HepG2 (cell line): ENCODE results near the gene RABL6. TPM values are rescaled to one million over a fixed set of nuclear protein-coding genes. Genes with fewer than 3 reads are reported as not detected.

Experiments used
- ATAC-seq: fragments of 200-7000 bp; cut with Tn5 transposase; 3 replicates; pipeline ENCODE4 v1.9.1; 2020; ENCODE audit warnings: mild to moderate bottlenecking, moderate library complexity
- BruUV-seq: library from RNA; stranded (reverse); fragments of 400-500 nt; replicated peaks from 2 replicates; lab custom pipeline; 2021; lab: Mats Ljungman, UMichigan
- CTCF ChIA-PET: fragments of 300-600 bp; formaldehyde crosslinking; extraction: SDS; loops from one replicate; lab custom pipeline; 2021; ENCODE audit warnings: low total read pairs, inconsistent platforms, low intra/inter-chr PET ratio; lab: Yijun Ruan, JAX
- POLR2A ChIA-PET: fragments of 350-600 bp; sonication (Branson Sonifier 250); formaldehyde crosslinking; loops from one replicate; lab custom pipeline; 2020; ENCODE audit warnings: antibody characterized with exemption, inconsistent platforms; lab: Yijun Ruan, JAX
- DNase-seq: peaks from one replicate; pipeline ENCODE4 v3.0.0-alpha.2; 2015; ENCODE audit warnings: low spot score
- FAIRE-seq: peaks from 3 replicates; lab custom pipeline; 2011; peaks lifted over from hg19 to GRCh38; lab: Jason Lieb, UNC
- H2AFZ ChIP-seq: one replicate; pipeline ENCODE4 v1.6.1; 2011; ENCODE audit warnings: low read length, inconsistent platforms
- H3K27ac ChIP-seq: fragments of 300-600 bp; 3 replicates; pipeline ENCODE4 v1.8.0; 2011; ENCODE audit warnings: mixed run types, mild to moderate bottlenecking, mixed read lengths, low read length, inconsistent platforms; ENCODE audit not compliant: insufficient read depth; ENCODE audit errors: extremely low read length
- H3K27me3 ChIP-seq, 2 experiments: fragments of 200-600 bp in 1 of 2; 2 replicates in 1 of 2; 3 replicates in 1 of 2; pipeline versions ENCODE4 v1.6.0 to v1.8.0; 2011; ENCODE audit warnings: low read length in 2 of 2, mild to moderate bottlenecking in 2 of 2, moderate library complexity in 2 of 2, inconsistent platforms in 1 of 2; ENCODE audit not compliant: insufficient read depth in 2 of 2, control insufficient read depth in 1 of 2
- H3K36me3 ChIP-seq, 2 experiments: fragments of 200-600 bp in 1 of 2; replicated peaks in 1 of 2; 2 replicates in 1 of 2; 3 replicates in 1 of 2; pipeline versions ENCODE4 v1.5.1 to v1.8.0; 2011; ENCODE audit warnings: low read length in 2 of 2, inconsistent platforms in 1 of 2; ENCODE audit not compliant: insufficient read depth in 2 of 2, control insufficient read depth in 1 of 2
- H3K4me1 ChIP-seq: 2 replicates; pipeline ENCODE4 v1.5.1; 2012; ENCODE audit warnings: low read length, inconsistent platforms; ENCODE audit not compliant: insufficient read depth
- H3K4me2 ChIP-seq: 2 replicates; pipeline ENCODE4 v1.6.0; 2011; ENCODE audit warnings: low read depth, low read length, inconsistent platforms
- H3K4me3 ChIP-seq, 3 experiments: fragments of 200-600 bp in 1 of 3; sonication (generic), shearing (Covaris generic) in 1 of 3; replicated peaks in 1 of 3; 2 replicates each; pipeline ENCODE4 v1.5.1; 2011 to 2016; ENCODE audit warnings: low read length in 3 of 3, inconsistent platforms in 2 of 3, low read depth in 2 of 3, mild to moderate bottlenecking in 2 of 3, control low read depth in 1 of 3, mixed read lengths in 1 of 3; ENCODE audit not compliant: insufficient read depth in 1 of 3
- H3K79me2 ChIP-seq: one replicate; pipeline ENCODE4 v1.6.1; 2011; ENCODE audit warnings: low read length, inconsistent platforms; ENCODE audit not compliant: insufficient read depth
- H3K9ac ChIP-seq: 2 replicates; pipeline ENCODE4 v1.6.0; 2011; ENCODE audit warnings: mild to moderate bottlenecking, low read depth, low read length, inconsistent platforms; ENCODE audit not compliant: insufficient read depth
- H3K9me3 ChIP-seq: 2 replicates; pipeline ENCODE4 v1.5.1; 2012; ENCODE audit warnings: mild to moderate bottlenecking, low read length
- H4K20me1 ChIP-seq: 2 replicates; pipeline ENCODE4 v1.6.0; 2011; ENCODE audit warnings: inconsistent platforms, mild to moderate bottlenecking, low read length, moderate library complexity; ENCODE audit not compliant: insufficient read depth
- AGO1 ChIP-seq: fragments of 200-400 bp; formaldehyde crosslinking; IDR thresholded peaks from 2 replicates; pipeline ENCODE4 v1.6.1; 2017; ENCODE audit warnings: mild to moderate bottlenecking, low read depth, low read length, moderate library complexity; ENCODE audit not compliant: poor library complexity, severe bottlenecking
- CENPBD1 ChIP-seq: sonication (generic); formaldehyde crosslinking; IDR thresholded peaks from 2 replicates; pipeline ENCODE4 v1.8.0; 2022; ENCODE audit warnings: missing genetic modification reagents, low read depth, mild to moderate bottlenecking, borderline replicate concordance
- CREB3 ChIP-seq: sonication (generic); formaldehyde crosslinking; IDR thresholded peaks from 2 replicates; pipeline ENCODE4 v1.5.0; 2020; ENCODE audit warnings: missing genetic modification reagents
- ERF ChIP-seq: IDR thresholded peaks from 2 replicates; pipeline ENCODE4 v1.6.1; 2018; ENCODE audit warnings: missing biosample characterization, missing genetic modification reagents
- HMG20A ChIP-seq: IDR thresholded peaks from 2 replicates; pipeline ENCODE4 v1.6.1; 2016; ENCODE audit warnings: borderline replicate concordance
- KLF15 ChIP-seq: sonication (generic); formaldehyde crosslinking; IDR thresholded peaks from 2 replicates; pipeline ENCODE4 v1.8.1; 2023; ENCODE audit warnings: borderline replicate concordance, mild to moderate bottlenecking, inconsistent platforms, missing genetic modification reagents, mixed read lengths
- MTF2 ChIP-seq: sonication (generic); formaldehyde crosslinking; IDR thresholded peaks from 2 replicates; pipeline ENCODE4 v1.5.0; 2020; ENCODE audit warnings: missing genetic modification reagents, borderline replicate concordance
- NPAS2 ChIP-seq: sonication (generic); formaldehyde crosslinking; IDR thresholded peaks from 2 replicates; pipeline ENCODE4 v1.8.0; 2022; ENCODE audit warnings: mild to moderate bottlenecking, missing genetic modification reagents, borderline replicate concordance
- PLRG1 ChIP-seq: fragments of 450-650 bp; conservative IDR thresholded peaks from 2 replicates; pipeline ENCODE4 v1.6.1; 2016
- POLR2AphosphoS2 ChIP-seq: IDR thresholded peaks from 2 replicates; pipeline ENCODE4 v1.6.1; 2011; ENCODE audit warnings: low read depth, low read length, improper control_type of control experiment
- RFXANK ChIP-seq: IDR thresholded peaks from 2 replicates; pipeline ENCODE4 v1.6.1; 2016
- SAP130 ChIP-seq: IDR thresholded peaks from 2 replicates; pipeline ENCODE4 v1.6.1; 2016; ENCODE audit warnings: low read depth
- ZNF235 ChIP-seq: sonication (generic); formaldehyde crosslinking; IDR thresholded peaks from 2 replicates; pipeline ENCODE4 v1.8.1; 2023; ENCODE audit warnings: mild to moderate bottlenecking, missing genetic modification reagents, borderline replicate concordance
- ZNF251 ChIP-seq: sonication (generic); formaldehyde crosslinking; IDR thresholded peaks from 2 replicates; pipeline ENCODE4 v1.9.0; 2021; ENCODE audit warnings: mild to moderate bottlenecking, missing genetic modification reagents
- ZNF317 ChIP-seq: sonication (generic); formaldehyde crosslinking; IDR thresholded peaks from 2 replicates; pipeline ENCODE4 v1.5.0; 2020; ENCODE audit warnings: mild to moderate bottlenecking, missing genetic modification reagents
- ZNF615 ChIP-seq: sonication (generic); formaldehyde crosslinking; IDR thresholded peaks from 2 replicates; pipeline ENCODE4 v1.5.0; 2020; ENCODE audit warnings: mild to moderate bottlenecking, missing genetic modification reagents, borderline replicate concordance
- ZNF687 ChIP-seq: sonication (generic); formaldehyde crosslinking; IDR thresholded peaks from 2 replicates; pipeline ENCODE4 v1.5.1; 2020; ENCODE audit warnings: mild to moderate bottlenecking, missing genetic modification reagents, moderate library complexity
- WGBS: methylation state at CpG from one replicate; pipeline ENCODE4 v1.1.6; 2017; ENCODE audit warnings: low lambda C conversion rate; 5-methylcytosine and 5-hydroxymethylcytosine counted together
- in situ Hi-C: cut with HindIII; loops from 2 replicates; pipeline ENCODE4 v1.10.0; 2017; ENCODE audit warnings: low pct_unique_long_range_greater_than_20kb; ENCODE audit not compliant: extremely low pct_ligation_motif_present
- intact Hi-C: fragments of 100-400 bp; cut with micrococcal nuclease; formaldehyde crosslinking; loops from one replicate; pipeline ENCODE4 v1.10.0; 2022; ENCODE audit not compliant: unreplicated experiment
- polyA plus RNA-seq, 8 experiments: library from polyadenylated mRNA; depleted of rRNA in 3 of 8; stranded (reverse) in 7 of 8; unstranded in 1 of 8; fragments of >200 nt; fragmentation: Illumina TruSeq in 4 of 8; extraction: Trizol in 4 of 8; gene quantifications; 2 replicates each; pipeline versions ENCODE4 v1.2.1 to v1.2.3, GENCODE V29; 2011 to 2016; ENCODE audit warnings: low read depth in 4 of 8, missing spikeins in 1 of 8, mixed read lengths in 1 of 8; ENCODE audit not compliant: insufficient read depth in 1 of 8
- total RNA-seq, 5 experiments: library from RNA; depleted of rRNA; stranded (reverse); fragments of >200 nt; fragmentation: Illumina TruSeq; extraction: Trizol; gene quantifications; 2 replicates each; pipeline ENCODE4 v1.2.3, GENCODE V29; 2016; ENCODE audit warnings: low read depth in 1 of 5

Gene RABL6
- total and polyA plus RNA-seq, 2 of the 13 experiments (the other 11 are each of a cell fraction or from before 2014, with no cell fraction given), result 81.5 to 125 TPM

GRCh38 chr9:136792321-136793085, 15.2 kb upstream of the RABL6 start:
- Histone ChIP-seq H3K4me1 (peaks cover 82% of the 10 kb centered on the region), H3K79me2 (peaks cover 28% of the 10 kb centered on the region), H4K20me1 (no peaks in the 10 kb centered on the region), H3K27me3 (no peaks in the 10 kb centered on the region; a peak in 1 of 5 replicates), H3K9ac (peak overlapping the region; percentile 91), H3K27ac (peak overlapping the region; percentile 75), H3K4me2 (peak overlapping the region; percentile 96), H3K4me3 (peak overlapping the region; percentile 78 to 98 (median 82)), H3K9me3 (no peaks in the 10 kb centered on the region), H3K36me3 (0 out of 5 replicates have a peak, but pooled peaks cover 0 to 12% of the 10 kb centered on the region in 2 experiments), H2AFZ (no peak overlapping the region)
- intact Hi-C loops (no loop called here), in situ Hi-C loops (no loop called here)
- ChIA-PET CTCF (interaction anchor here (0.6 to 1.1 kb wide), 2 partner anchors 15 to 48 kb away, joined by 3 to 4 read pairs; partner anchors contain the start of gene RABL6), POLR2A (interaction anchor here (0.7 to 2.3 kb wide), 2 partner anchors 8 to 15 kb away, joined by 3 to 12 read pairs; partner anchors contain the start of gene RABL6)
- FAIRE-seq, result no peak
- ATAC-seq, result no peak
- WGBS, result 57% methylated on average over 6 of the region's 15 CpGs
- no TSS peak for BruUV-seq
- DNase-seq, result no peak
- TF ChIP-seq SAP130 (CRISPR knock-in tag) (no peak), CENPBD1 (CRISPR knock-in tag) (no peak), RFXANK (CRISPR knock-in tag) (no peak), MTF2 (no peak), ZNF615 (CRISPR knock-in tag) (no peak), KLF15 (CRISPR knock-in tag) (no peak), PLRG1 (no peak), ZNF251 (no peak), ZNF317 (0 out of 2 replicates have a peak, but pooled peaks have one; percentile 22), NPAS2 (CRISPR knock-in tag) (no peak), POLR2AphosphoS2 (no peak), ERF (CRISPR knock-in tag) (no peak), ZNF235 (no peak), ZNF687 (CRISPR knock-in tag) (peak; percentile 79), HMG20A (CRISPR knock-in tag) (no peak), AGO1 (no peak), CREB3 (CRISPR knock-in tag) (no peak)
